Erythroblast (primary cell): ENCODE measurements around the gene CCDC183.

Source experiments
- GATA1 ChIP-seq: IDR thresholded peaks from 2 replicates; pipeline ENCODE4 v1.6.1; 2011; ENCODE audit warnings: low read depth, mild to moderate bottlenecking, control low read depth, low read length, moderate library complexity
- POLR2A ChIP-seq: IDR thresholded peaks from 2 replicates; pipeline ENCODE4 v1.6.1; 2011; ENCODE audit warnings: mild to moderate bottlenecking, low read length

DNA sequence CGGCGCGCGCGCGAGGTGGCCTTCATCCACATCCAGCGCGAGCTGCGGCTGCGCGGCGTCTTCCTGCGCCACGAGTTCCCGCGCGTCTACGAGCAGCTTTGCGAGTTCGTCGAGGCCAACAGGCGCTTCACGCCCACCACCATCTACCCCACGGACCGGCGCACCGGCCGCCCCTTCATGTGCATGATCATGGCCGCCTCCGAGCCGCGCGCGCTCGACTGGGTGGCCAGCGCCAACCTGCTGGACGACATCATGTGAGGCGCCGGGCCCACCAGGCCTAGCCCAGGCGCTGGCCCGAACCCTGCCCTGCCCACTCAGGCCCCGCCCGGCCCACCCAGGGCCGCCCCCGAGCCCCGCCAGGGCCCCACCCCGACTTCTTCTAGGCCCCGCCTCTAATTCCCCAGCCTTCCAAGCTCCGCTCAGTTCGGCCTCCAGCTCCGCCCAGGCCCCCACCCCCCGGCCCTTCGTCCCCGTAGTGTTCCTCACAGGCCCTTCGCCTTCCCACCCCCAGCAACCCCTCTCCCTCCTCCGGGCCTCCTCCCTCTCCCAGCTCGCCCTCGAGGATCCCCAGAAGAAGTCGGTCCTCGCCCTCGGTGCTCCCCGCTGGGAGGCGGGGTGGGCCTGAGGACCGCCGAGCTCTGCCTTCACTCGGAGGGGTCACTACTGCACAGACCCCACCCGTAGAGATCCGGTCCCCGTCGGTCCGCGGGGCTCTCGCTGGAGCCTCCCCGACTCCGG, 51.1 kb downstream of the CCDC183 start:
- no peak for TF ChIP-seq POLR2A
- no peak for TF ChIP-seq GATA1
